K562 (cell line): ENCODE measurements around the gene ATP5F1D. TPM values are rescaled to one million over a fixed set of nuclear protein-coding genes. Genes with fewer than 3 reads are reported as not detected.

ENCODE experiments used
- FOXA3 ChIP-seq, 2 experiments: fragments of 450-650 bp in 1 of 2; sonication (generic) in 1 of 2; formaldehyde crosslinking; IDR thresholded peaks in 1 of 2; conservative IDR thresholded peaks in 1 of 2; 2 replicates each; pipeline versions ENCODE4 v1.4.0 to v1.8.0; 2020 to 2022; ENCODE audit warnings: mild to moderate bottlenecking in 2 of 2, missing genetic modification reagents in 1 of 2
- HDAC1 ChIP-seq, 2 experiments: fragments of 450-650 bp; IDR thresholded peaks; 2 replicates each; pipeline ENCODE4 v1.6.1; 2016 to 2017; ENCODE audit warnings: inconsistent platforms in 1 of 2, mild to moderate bottlenecking in 1 of 2, moderate library complexity in 1 of 2
- MYNN ChIP-seq, 2 experiments: sonication (generic); formaldehyde crosslinking in 1 of 2; IDR thresholded peaks; 2 replicates each; pipeline versions ENCODE4 v1.5.0 to v1.6.1; 2016 to 2020; ENCODE audit warnings: antibody characterized with exemption in 1 of 2, missing genetic modification reagents in 1 of 2
- NFYB ChIP-seq: IDR thresholded peaks from 2 replicates; pipeline ENCODE4 v1.6.1; 2011; ENCODE audit warnings: mild to moderate bottlenecking, moderate library complexity; ENCODE audit not compliant: insufficient read length; ENCODE audit errors: extremely low read depth
- POLR2B ChIP-seq: fragments of 450-650 bp; IDR thresholded peaks from 2 replicates; pipeline ENCODE4 v1.6.1; 2018; ENCODE audit warnings: low read depth; ENCODE audit not compliant: partially characterized antibody
- SETDB1 ChIP-seq: IDR thresholded peaks from one replicate; pipeline ENCODE4 v1.6.1; 2012; ENCODE audit warnings: low read length, control low read depth, inconsistent platforms
- SIX5 ChIP-seq, 2 experiments: IDR thresholded peaks; 2 replicates each; pipeline ENCODE4 v1.6.1; 2011; ENCODE audit warnings: low read length in 2 of 2, borderline replicate concordance in 1 of 2, low read depth in 1 of 2, mild to moderate bottlenecking in 1 of 2, moderate library complexity in 1 of 2; ENCODE audit not compliant: insufficient read depth in 1 of 2
- THAP7 ChIP-seq: fragments of 250-450 bp; sonication (Bioruptor Pico); IDR thresholded peaks from 2 replicates; pipeline ENCODE4 v1.5.0; 2021
- ZNF121 ChIP-seq: sonication (generic); formaldehyde crosslinking; conservative IDR thresholded peaks from 2 replicates; pipeline ENCODE4 v1.8.0; 2022; ENCODE audit warnings: missing genetic modification reagents
- ZNF586 ChIP-seq: fragments of 450-650 bp; formaldehyde crosslinking; conservative IDR thresholded peaks from 2 replicates; pipeline ENCODE4 v1.4.0; 2020; ENCODE audit warnings: mild to moderate bottlenecking, moderate library complexity
- ZNF717 ChIP-seq: fragments of 250-450 bp; sonication (Bioruptor Pico); IDR thresholded peaks from 2 replicates; pipeline ENCODE4 v1.5.0; 2021
- polyA plus RNA-seq, 8 experiments: library from polyadenylated mRNA; depleted of rRNA in 4 of 8; stranded (reverse) in 5 of 8; unstranded in 3 of 8; fragments of >200 nt; fragmentation: Nextera tagmentation in 2 of 8; fragmentation: Illumina TruSeq in 1 of 8; extraction: Ambion mirVana in 2 of 8; extraction: Trizol in 1 of 8; gene quantifications; 2 replicates each; pipeline versions ENCODE4 v1.2.1 to v1.2.3, GENCODE V29; 2011 to 2014; ENCODE audit warnings: inconsistent platforms in 1 of 8, missing spikeins in 1 of 8
- total RNA-seq, 7 experiments: library from RNA; depleted of rRNA in 6 of 7; stranded (reverse); fragments of >200 nt in 6 of 7; fragmentation: Illumina TruSeq in 2 of 7; extraction: Trizol in 2 of 7; gene quantifications; 2 replicates each; pipeline versions ENCODE4 v1.2.1 to v1.2.3, GENCODE V29; 2011 to 2021; ENCODE audit warnings: low replicate concordance in 1 of 7
- TF ChIP-seq, protein P1 (sequence below), 2 experiments: fragments of 450-650 bp; IDR thresholded peaks; 2 replicates each; pipeline ENCODE4 v1.6.1; 2016
- TF ChIP-seq, protein P2 (sequence below): conservative IDR thresholded peaks from 2 replicates; pipeline ENCODE4 v1.6.1; 2011; ENCODE audit warnings: low read depth, mild to moderate bottlenecking, low read length; ENCODE audit not compliant: control insufficient read depth

ATP5F1D gene
- total and polyA plus RNA-seq, 9 of the 15 experiments (the other 6 are each of a cell fraction or from before 2014, with no cell fraction given) = 3.9 to 409 (median 36.8) TPM

- TF ChIP-seq ZNF121 (CRISPR knock-in tag) = peak; percentile 95
- TF ChIP-seq, protein P1, sequence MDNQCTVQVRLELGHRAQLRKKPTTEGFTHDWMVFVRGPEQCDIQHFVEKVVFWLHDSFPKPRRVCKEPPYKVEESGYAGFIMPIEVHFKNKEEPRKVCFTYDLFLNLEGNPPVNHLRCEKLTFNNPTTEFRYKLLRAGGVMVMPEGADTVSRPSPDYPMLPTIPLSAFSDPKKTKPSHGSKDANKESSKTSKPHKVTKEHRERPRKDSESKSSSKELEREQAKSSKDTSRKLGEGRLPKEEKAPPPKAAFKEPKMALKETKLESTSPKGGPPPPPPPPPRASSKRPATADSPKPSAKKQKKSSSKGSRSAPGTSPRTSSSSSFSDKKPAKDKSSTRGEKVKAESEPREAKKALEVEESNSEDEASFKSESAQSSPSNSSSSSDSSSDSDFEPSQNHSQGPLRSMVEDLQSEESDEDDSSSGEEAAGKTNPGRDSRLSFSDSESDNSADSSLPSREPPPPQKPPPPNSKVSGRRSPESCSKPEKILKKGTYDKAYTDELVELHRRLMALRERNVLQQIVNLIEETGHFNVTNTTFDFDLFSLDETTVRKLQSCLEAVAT (IDR thresholded peaks at IDR 0.05) = 0 out of 4 replicates have a peak, but pooled peaks of 1 of the 2 experiments have one; percentile 7
- TF ChIP-seq, protein P2, sequence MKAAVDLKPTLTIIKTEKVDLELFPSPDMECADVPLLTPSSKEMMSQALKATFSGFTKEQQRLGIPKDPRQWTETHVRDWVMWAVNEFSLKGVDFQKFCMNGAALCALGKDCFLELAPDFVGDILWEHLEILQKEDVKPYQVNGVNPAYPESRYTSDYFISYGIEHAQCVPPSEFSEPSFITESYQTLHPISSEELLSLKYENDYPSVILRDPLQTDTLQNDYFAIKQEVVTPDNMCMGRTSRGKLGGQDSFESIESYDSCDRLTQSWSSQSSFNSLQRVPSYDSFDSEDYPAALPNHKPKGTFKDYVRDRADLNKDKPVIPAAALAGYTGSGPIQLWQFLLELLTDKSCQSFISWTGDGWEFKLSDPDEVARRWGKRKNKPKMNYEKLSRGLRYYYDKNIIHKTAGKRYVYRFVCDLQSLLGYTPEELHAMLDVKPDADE = no peak
- no peak for TF ChIP-seq POLR2B
- TF ChIP-seq MYNN (IDR thresholded peaks at IDR 0.05) = no peak
- no peak for TF ChIP-seq MYNN (CRISPR knock-in tag; IDR thresholded peaks at IDR 0.05)
- TF ChIP-seq SIX5 (IDR thresholded peaks at IDR 0.05; ENCODE audit: borderline replicate concordance in 1 of 2, insufficient read depth in 1 of 2, low read depth in 1 of 2, low read length in 2 of 2) = no peak
- 0 out of 2 replicates have a peak, but pooled peaks have one; percentile 28 for TF ChIP-seq ZNF586 (CRISPR knock-in tag)
- TF ChIP-seq FOXA3 (CRISPR knock-in tag; conservative IDR thresholded peaks at IDR 0.05 in 1 of 2, IDR thresholded peaks at IDR 0.05 in 1 of 2) = no peak
- TF ChIP-seq ZNF717 (CRISPR knock-in tag) = no peak
- no peak for TF ChIP-seq HDAC1 (IDR thresholded peaks at IDR 0.05)
- no peak for TF ChIP-seq NFYB
- TF ChIP-seq THAP7 (CRISPR knock-in tag) = no peak
- no peak for TF ChIP-seq SETDB1
Measured at GRCh38 chr19:1270213-1270853, 28.8 kb downstream of the ATP5F1D start (continued).
